Body of pancreas (tissue), 4 donors: ENCODE results near the gene ABI3BP. TPM values are rescaled to one million over a fixed set of nuclear protein-coding genes. Genes with fewer than 3 reads are reported as not detected.

Experiments used
- ATAC-seq: fragments of 150-250 bp; one replicate; pipeline ENCODE4 v1.9.1; 2016
- DNase-seq, 4 donors: peaks; one replicate each; pipeline ENCODE4 v3.0.0-alpha.2; 2019
- H3K27ac ChIP-seq, 4 donors: fragments of 200-600 bp; sonication (generic); 1 replicate in 3 of 4; 2 replicates in 1 of 4; pipeline versions ENCODE4 v1.5.1 to v1.6.1; 2016 to 2019; ENCODE audit warnings: mild to moderate bottlenecking in 1 of 4, mixed read lengths in 1 of 4, moderate library complexity in 1 of 4
- H3K27me3 ChIP-seq, 2 donors: fragments of 200-600 bp; sonication (generic); one replicate each; pipeline ENCODE4 v1.6.0; 2016; ENCODE audit warnings: mild to moderate bottlenecking in 1 of 2
- H3K36me3 ChIP-seq, 2 donors: fragments of 200-600 bp; sonication (generic); replicated peaks in 1 of 2; 2 replicates each; pipeline ENCODE4 v1.5.1; 2016; ENCODE audit warnings: low read depth in 2 of 2; ENCODE audit not compliant: insufficient read depth in 1 of 2
- H3K4me1 ChIP-seq: fragments of 200-600 bp; sonication (generic); one replicate; pipeline ENCODE4 v1.6.0; 2016
- H3K4me3 ChIP-seq, 2 donors: fragments of 200-600 bp; sonication (generic); 1 replicate in 1 of 2; 2 replicates in 1 of 2; pipeline ENCODE4 v1.5.1; 2016 to 2019
- H3K9me3 ChIP-seq, 3 donors: fragments of 200-600 bp; sonication (generic); 1 replicate in 2 of 3; 2 replicates in 1 of 3; pipeline ENCODE4 v1.5.1; 2016
- POLR2A ChIP-seq, 3 donors: fragments of 450-650 bp; IDR thresholded peaks; one replicate each; pipeline ENCODE4 v1.6.1; 2016; ENCODE audit warnings: antibody characterized with exemption in 3 of 3, mild to moderate bottlenecking in 2 of 3
- WGBS, 2 donors: methylation state at CpG; one replicate each; pipeline ENCODE4 v1.1.5; 2017; 5-methylcytosine and 5-hydroxymethylcytosine counted together
- intact Hi-C: fragments of 100-400 bp; cut with DNase I; formaldehyde crosslinking; loops from one replicate; pipeline ENCODE4 v1.15.1; 2023
- total RNA-seq, 2 donors: library from RNA; depleted of rRNA; stranded (reverse); fragments of >200 nt; gene quantifications; one replicate each; pipeline ENCODE4 v1.1.0, GENCODE V29; 2016
- TF ChIP-seq, protein P1 (sequence below), 7 experiments: fragments of 450-650 bp in 4 of 7; fragments of 200-600 bp in 3 of 7; sonication (generic) in 3 of 7; IDR thresholded peaks; one replicate each; pipeline ENCODE4 v1.5.1; 2016 to 2019; ENCODE audit warnings: antibody characterized with exemption in 7 of 7

Gene ABI3BP
- total RNA-seq, 2 donors from 2014 or later = 9.3 to 19.8 TPM

- no peaks in the 10 kb centered on the region for H3K4me1 ChIP-seq
- H3K27me3 ChIP-seq = no peaks in the 10 kb centered on the region
- H3K9me3 ChIP-seq = no peaks in the 10 kb centered on the region
- ATAC-seq = no peak
- H3K36me3 ChIP-seq = no peaks in the 10 kb centered on the region
- TF ChIP-seq, protein P1, sequence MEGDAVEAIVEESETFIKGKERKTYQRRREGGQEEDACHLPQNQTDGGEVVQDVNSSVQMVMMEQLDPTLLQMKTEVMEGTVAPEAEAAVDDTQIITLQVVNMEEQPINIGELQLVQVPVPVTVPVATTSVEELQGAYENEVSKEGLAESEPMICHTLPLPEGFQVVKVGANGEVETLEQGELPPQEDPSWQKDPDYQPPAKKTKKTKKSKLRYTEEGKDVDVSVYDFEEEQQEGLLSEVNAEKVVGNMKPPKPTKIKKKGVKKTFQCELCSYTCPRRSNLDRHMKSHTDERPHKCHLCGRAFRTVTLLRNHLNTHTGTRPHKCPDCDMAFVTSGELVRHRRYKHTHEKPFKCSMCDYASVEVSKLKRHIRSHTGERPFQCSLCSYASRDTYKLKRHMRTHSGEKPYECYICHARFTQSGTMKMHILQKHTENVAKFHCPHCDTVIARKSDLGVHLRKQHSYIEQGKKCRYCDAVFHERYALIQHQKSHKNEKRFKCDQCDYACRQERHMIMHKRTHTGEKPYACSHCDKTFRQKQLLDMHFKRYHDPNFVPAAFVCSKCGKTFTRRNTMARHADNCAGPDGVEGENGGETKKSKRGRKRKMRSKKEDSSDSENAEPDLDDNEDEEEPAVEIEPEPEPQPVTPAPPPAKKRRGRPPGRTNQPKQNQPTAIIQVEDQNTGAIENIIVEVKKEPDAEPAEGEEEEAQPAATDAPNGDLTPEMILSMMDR (IDR thresholded peaks at IDR 0.05) = no peak
- no peak for TF ChIP-seq POLR2A (IDR thresholded peaks at IDR 0.05)
- no peak overlapping the region for H3K4me3 ChIP-seq
- H3K27ac ChIP-seq = no peak overlapping the region
- WGBS, 2 donors = 68 to 86% methylated on average over 6 of the region's 6 CpGs
- intact Hi-C loops = no loop called here
- no peak for DNase-seq
Measured at GRCh38 chr3:100912571-100912970, 80.7 kb downstream of the ABI3BP start.

- intact Hi-C loops = no loop called here
- WGBS, 2 donors = 66 to 76% methylated on average over 6 of the region's 6 CpGs
- no peak overlapping the region for H3K27ac ChIP-seq
Measured at GRCh38 chr3:100911956-100912355, 81.3 kb downstream of the ABI3BP start.

DNA sequence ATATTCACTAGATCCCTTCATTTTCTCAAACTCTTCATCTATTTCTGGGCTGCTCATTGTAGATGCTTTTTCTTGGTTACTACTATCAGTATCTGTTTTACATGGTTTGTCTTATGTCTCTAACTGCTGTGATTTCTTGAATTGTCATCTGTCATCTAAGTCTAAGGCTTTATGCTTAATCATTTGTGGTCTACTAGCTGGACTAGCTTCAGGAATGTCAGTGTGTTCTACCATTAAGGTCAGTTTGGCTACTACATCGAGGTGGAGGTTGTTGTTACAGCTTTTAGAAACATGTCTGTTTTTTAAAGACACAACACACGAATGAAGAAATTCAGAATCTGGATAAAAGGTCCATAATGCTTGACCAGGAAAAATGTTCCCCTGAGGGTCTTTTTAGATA, 82.2 kb downstream of the ABI3BP start:
- TF ChIP-seq, protein P1 (IDR thresholded peaks at IDR 0.05) = no peak
- no peak for TF ChIP-seq POLR2A (IDR thresholded peaks at IDR 0.05)
- no peaks in the 10 kb centered on the region for H3K9me3 ChIP-seq
- no peaks in the 10 kb centered on the region for H3K27me3 ChIP-seq
- H3K27ac ChIP-seq = no peak overlapping the region
- intact Hi-C loops = no loop called here
- DNase-seq (no peak), ATAC-seq (no peak)
- no peaks in the 10 kb centered on the region for H3K36me3 ChIP-seq
- H3K4me3 ChIP-seq = no peak overlapping the region
- no peaks in the 10 kb centered on the region for H3K4me1 ChIP-seq
- 53 to 55% methylated on average over 2 of the region's 2 CpGs for WGBS, 2 donors

More at GRCh38 chr3:100911956-100912355, 81.3 kb downstream of the ABI3BP start:
- DNase-seq = no peak
- Histone ChIP-seq H3K4me3 (no peak overlapping the region), H3K4me1 (no peaks in the 10 kb centered on the region), H3K27me3 (no peaks in the 10 kb centered on the region), H3K36me3 (no peaks in the 10 kb centered on the region), H3K9me3 (no peaks in the 10 kb centered on the region)
- TF ChIP-seq, protein P1 (IDR thresholded peaks at IDR 0.05) = no peak
- TF ChIP-seq POLR2A (IDR thresholded peaks at IDR 0.05) = no peak
- ATAC-seq = no peak

DNA sequence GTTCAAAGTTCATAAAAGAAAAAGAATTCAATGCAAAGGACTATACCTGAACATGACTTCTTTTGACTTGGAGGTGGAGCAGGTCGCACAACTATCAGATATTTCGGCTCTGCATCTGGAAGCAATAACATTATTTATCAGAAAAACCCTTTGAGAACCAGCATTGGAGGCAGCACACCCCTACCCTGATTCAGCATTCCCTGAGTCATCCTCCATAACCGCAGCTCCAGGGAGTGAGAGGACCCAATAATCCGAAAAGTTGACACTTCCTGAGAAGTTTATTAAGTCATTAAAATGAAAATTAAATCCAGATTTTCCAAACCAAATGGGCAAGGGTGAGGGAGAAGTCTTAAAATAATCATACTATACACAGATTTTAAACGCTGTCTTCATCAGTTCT, 90.6 kb downstream of the ABI3BP start:
- TF ChIP-seq POLR2A (IDR thresholded peaks at IDR 0.05) = no peak
- TF ChIP-seq, protein P1 (IDR thresholded peaks at IDR 0.05) = no peak
- no peak for ATAC-seq
- H3K4me3 ChIP-seq = no peak overlapping the region
- H3K4me1 ChIP-seq = no peaks in the 10 kb centered on the region
- WGBS, 2 donors = 65 to 79% methylated on average over 5 of the region's 5 CpGs
- no peak for DNase-seq
- no peaks in the 10 kb centered on the region for H3K9me3 ChIP-seq
- H3K36me3 ChIP-seq = no peaks in the 10 kb centered on the region
- intact Hi-C loops = no loop called here
- no peak overlapping the region for H3K27ac ChIP-seq
- no peaks in the 10 kb centered on the region for H3K27me3 ChIP-seq

- DNase-seq (no peak), ATAC-seq (no peak)
- TF ChIP-seq, protein P1 (IDR thresholded peaks at IDR 0.05) = no peak
- no peak for TF ChIP-seq POLR2A (IDR thresholded peaks at IDR 0.05)
- no peak overlapping the region for H3K4me3 ChIP-seq
- intact Hi-C loops = no loop called here
- H3K36me3 ChIP-seq = no peaks in the 10 kb centered on the region
- no peaks in the 10 kb centered on the region for H3K27me3 ChIP-seq
- 78 to 96% methylated on average over 2 of the region's 2 CpGs for WGBS, 2 donors
- no peak overlapping the region for H3K27ac ChIP-seq
- no peaks in the 10 kb centered on the region for H3K9me3 ChIP-seq
- no peaks in the 10 kb centered on the region for H3K4me1 ChIP-seq
Measured at GRCh38 chr3:100900671-100901335, 92.4 kb downstream of the ABI3BP start.
